GM18951 (cell line): Measurements from ENCODE around the gene HEATR1.
"Not testable (repeated sequence)": the region's sequence is repeated elsewhere in the genome, so short reads cannot be mapped to it uniquely, and the experiment has no call there.

Source experiments
- POLR2A ChIP-seq: IDR thresholded peaks from 4 replicates; pipeline ENCODE4 v1.6.1; 2011; ENCODE audit warnings: mild to moderate bottlenecking; ENCODE audit not compliant: insufficient read length, insufficient read depth; ENCODE audit errors: extremely low read depth
- in situ Hi-C: fragments of 300-500 bp; cut with MboI; formaldehyde crosslinking; loops from one replicate; pipeline ENCODE4 v1.12.0; 2022; ENCODE audit warnings: low sequenced_read_pairs, mixed read lengths, inconsistent platforms; ENCODE audit not compliant: unreplicated experiment

Gene HEATR1

GRCh38 chr1:236612349-236612748 lies 8.0 kb upstream of the HEATR1 start:
- in situ Hi-C loops, result no loop called here
- TF ChIP-seq POLR2A, result no peak

GRCh38 chr1:236608930-236609726 lies 4.8 kb upstream of the HEATR1 start:
- in situ Hi-C loops, result no loop called here
- TF ChIP-seq POLR2A, result no peak

GRCh38 chr1:236607597-236607996 lies 3.3 kb upstream of the HEATR1 start:
- in situ Hi-C loops, result not testable (repeated sequence)

GRCh38 chr1:236604905-236605806 lies 840 bp upstream of the HEATR1 start:
- TF ChIP-seq POLR2A, result no peak
- in situ Hi-C loops, result no loop called here

GRCh38 chr1:236602171-236602570 lies 2.1 kb downstream of the HEATR1 start:
- in situ Hi-C loops, result no loop called here
- no peak for TF ChIP-seq POLR2A

- in situ Hi-C loops, result no loop called here
- no peak for TF ChIP-seq POLR2A
Measured at GRCh38 chr1:236590553-236591150, 13.7 kb downstream of the HEATR1 start.

GRCh38 chr1:236589531-236589930 lies 14.8 kb downstream of the HEATR1 start:
- TF ChIP-seq POLR2A, result no peak
- in situ Hi-C loops, result no loop called here

- no peak for TF ChIP-seq POLR2A
- in situ Hi-C loops, result no loop called here
Measured at GRCh38 chr1:236581528-236581927, 22.8 kb downstream of the HEATR1 start.

GRCh38 chr1:236580404-236580803 lies 23.9 kb downstream of the HEATR1 start:
- in situ Hi-C loops, result not testable (repeated sequence)

- no peak for TF ChIP-seq POLR2A
- in situ Hi-C loops, result no loop called here
Measured at GRCh38 chr1:236578661-236579060, 25.7 kb downstream of the HEATR1 start.

- in situ Hi-C loops, result not testable (repeated sequence)
Measured at GRCh38 chr1:236577041-236577440, 27.3 kb downstream of the HEATR1 start.

GRCh38 chr1:236576004-236576403 lies 28.3 kb downstream of the HEATR1 start:
- TF ChIP-seq POLR2A, result no peak
- in situ Hi-C loops, result no loop called here

GRCh38 chr1:236575523-236575922 lies 28.8 kb downstream of the HEATR1 start:
- in situ Hi-C loops, result no loop called here
- TF ChIP-seq POLR2A, result no peak
